Chondrocyte (in vitro differentiated cells): Measurements from ENCODE around the gene ACSBG1. TPM values are rescaled to one million over a fixed set of nuclear protein-coding genes. Genes with fewer than 3 reads are reported as not detected.
A peak's percentile ranks its signal among the peaks of the same experiment; 100 is the strongest.

Experiments used
- DNase-seq: peaks from one replicate; pipeline ENCODE4 v3.0.0; 2021; ENCODE audit warnings: mixed read lengths, low spot score
- H3K27ac Mint-ChIP-seq: one replicate; pipeline ENCODE4 v1.8.0; 2021; ENCODE audit warnings: mild to moderate bottlenecking, moderate library complexity, mixed read lengths; ENCODE audit not compliant: unreplicated experiment
- H3K27me3 Mint-ChIP-seq: 2 replicates; pipeline ENCODE4 v1.8.0; 2021; ENCODE audit warnings: low read depth, mixed read lengths
- H3K36me3 Mint-ChIP-seq: 2 replicates; pipeline ENCODE4 v1.8.0; 2021; ENCODE audit warnings: low read depth, mixed read lengths
- H3K4me1 Mint-ChIP-seq: 2 replicates; pipeline ENCODE4 v1.8.0; 2021; ENCODE audit warnings: low read depth, mild to moderate bottlenecking, mixed read lengths
- H3K4me3 Mint-ChIP-seq: one replicate; pipeline ENCODE4 v1.8.0; 2021; ENCODE audit warnings: mild to moderate bottlenecking, moderate library complexity, mixed read lengths; ENCODE audit not compliant: unreplicated experiment
- H3K9me3 Mint-ChIP-seq: 2 replicates; pipeline ENCODE4 v1.8.0; 2021; ENCODE audit warnings: low read depth, mixed read lengths
- CTCF ChIP-seq: fragments of 200-600 bp; sonication (generic); IDR thresholded peaks from 2 replicates; pipeline ENCODE4 v1.5.0; 2021; ENCODE audit warnings: antibody characterized with exemption, mild to moderate bottlenecking, moderate library complexity
- total RNA-seq: library from RNA; stranded (reverse); gene quantifications from 3 replicates; pipeline ENCODE4 v1.2.1, GENCODE V29; 2021

The ACSBG1 gene
- total RNA-seq, 1 donor from 2014 or later, result not detected

- Mint-ChIP-seq H3K4me1 (no peaks in the 10 kb centered on the region), H3K27ac (no peak overlapping the region)
Observed at GRCh38 chr15:78195735-78196201, 38.6 kb downstream of the ACSBG1 start.

GRCh38 chr15:78194568-78194925 is 39.8 kb downstream of the ACSBG1 start:
- DNase-seq, result peak; percentile 72
- Mint-ChIP-seq H3K27ac (no peak overlapping the region), H3K27me3 (peaks cover 5% of the 10 kb centered on the region), H3K36me3 (peaks cover 2% of the 10 kb centered on the region), H3K4me3 (no peak overlapping the region), H3K9me3 (peaks cover 12% of the 10 kb centered on the region), H3K4me1 (no peaks in the 10 kb centered on the region)
- no peak for TF ChIP-seq CTCF

More at GRCh38 chr15:78195735-78196201, 38.6 kb downstream of the ACSBG1 start:
- peaks cover 2% of the 10 kb centered on the region for H3K27me3 Mint-ChIP-seq
- H3K9me3 Mint-ChIP-seq, result peaks cover 9% of the 10 kb centered on the region
- DNase-seq, result peak; percentile 49
- H3K4me3 Mint-ChIP-seq, result no peak overlapping the region
- H3K36me3 Mint-ChIP-seq, result no peaks in the 10 kb centered on the region
- peak; percentile 78 for TF ChIP-seq CTCF

- Mint-ChIP-seq H3K9me3 (peaks cover 12% of the 10 kb centered on the region), H3K27me3 (peaks cover 5% of the 10 kb centered on the region), H3K4me3 (no peak overlapping the region), H3K27ac (no peak overlapping the region), H3K36me3 (peaks cover 2% of the 10 kb centered on the region), H3K4me1 (no peaks in the 10 kb centered on the region)
- no peak for TF ChIP-seq CTCF
- peak; percentile 77 for DNase-seq
Observed at GRCh38 chr15:78193731-78194567, 40.4 kb downstream of the ACSBG1 start.

- no peak for TF ChIP-seq CTCF
- peaks cover 12% of the 10 kb centered on the region for H3K9me3 Mint-ChIP-seq
- H3K4me1 Mint-ChIP-seq, result no peaks in the 10 kb centered on the region
- peak; percentile 63 for DNase-seq
- no peak overlapping the region for H3K27ac Mint-ChIP-seq
- no peak overlapping the region for H3K4me3 Mint-ChIP-seq
- H3K36me3 Mint-ChIP-seq, result peaks cover 2% of the 10 kb centered on the region
- peaks cover 5% of the 10 kb centered on the region for H3K27me3 Mint-ChIP-seq
Observed at GRCh38 chr15:78192826-78193594, 41.4 kb downstream of the ACSBG1 start.

GRCh38 chr15:78182821-78183220 is 51.5 kb downstream of the ACSBG1 start:
- no peaks in the 10 kb centered on the region for H3K4me1 Mint-ChIP-seq
- H3K36me3 Mint-ChIP-seq, result peaks cover 3% of the 10 kb centered on the region
- peaks cover 8% of the 10 kb centered on the region for H3K27me3 Mint-ChIP-seq
- no peak overlapping the region for H3K27ac Mint-ChIP-seq
- H3K4me3 Mint-ChIP-seq, result no peak overlapping the region
- TF ChIP-seq CTCF, result no peak
- peak; percentile 12 for DNase-seq
- peaks cover 2% of the 10 kb centered on the region for H3K9me3 Mint-ChIP-seq
